B cell (primary cell): Measurements from ENCODE around the gene ADAMTS2. TPM values are rescaled to one million over a fixed set of nuclear protein-coding genes. Genes with fewer than 3 reads are reported as not detected.

Experiments
- ATAC-seq: fragments of 200-7000 bp; cut with Tn5 transposase; one replicate; pipeline ENCODE4 v1.10.0; 2021; ENCODE audit warnings: low read depth, mild to moderate bottlenecking, moderate number of reproducible peaks, moderate library complexity
- CTCF ChIA-PET: fragments of 350-600 bp; sonication (Branson Sonifier 250); formaldehyde crosslinking; loops from one replicate; lab custom pipeline; 2021; ENCODE audit warnings: antibody characterized with exemption, inconsistent platforms; lab: Charles Lee
- POLR2A ChIA-PET: fragments of 350-600 bp; sonication (Branson Sonifier 250); formaldehyde crosslinking; loops from one replicate; lab custom pipeline; 2021; ENCODE audit warnings: antibody characterized with exemption; lab: Charles Lee
- DNase-seq: peaks from one replicate; pipeline ENCODE4 v3.0.0; 2013
- H2AFZ ChIP-seq: 2 replicates; pipeline ENCODE4 v1.6.1; 2012; ENCODE audit warnings: mild to moderate bottlenecking, low read depth, low read length; ENCODE audit not compliant: insufficient read depth, poor library complexity, severe bottlenecking
- H3K27ac ChIP-seq, 2 donors: 1 replicate in 1 of 2; 2 replicates in 1 of 2; pipeline ENCODE4 v1.5.1; 2012 to 2013; ENCODE audit warnings: low read length in 2 of 2, mild to moderate bottlenecking in 2 of 2, moderate library complexity in 1 of 2
- H3K27me3 ChIP-seq, 4 experiments: fragments of 200-600 bp in 1 of 4; sonication (generic) in 1 of 4; replicated peaks in 1 of 4; 1 replicate in 2 of 4; 2 replicates in 2 of 4; pipeline versions ENCODE4 v1.6.1 to v1.7.0; 2013 to 2016; ENCODE audit warnings: low read length in 3 of 4, mild to moderate bottlenecking in 2 of 4, mixed read lengths in 1 of 4, moderate library complexity in 1 of 4; ENCODE audit not compliant: insufficient read depth in 4 of 4, control insufficient read depth in 3 of 4; ENCODE audit errors: control extremely low read depth in 1 of 4
- H3K36me3 ChIP-seq, 2 experiments: replicated peaks in 1 of 2; 1 replicate in 1 of 2; 2 replicates in 1 of 2; pipeline versions ENCODE4 v1.6.1 to v1.7.1; 2013; ENCODE audit warnings: low read length in 1 of 2; ENCODE audit not compliant: insufficient read depth in 2 of 2, control insufficient read depth in 1 of 2; ENCODE audit errors: control extremely low read depth in 1 of 2, extremely low read depth in 1 of 2
- H3K4me1 ChIP-seq, 2 donors: fragments of 200-600 bp in 1 of 2; sonication (generic) in 1 of 2; 1 replicate in 1 of 2; 2 replicates in 1 of 2; pipeline versions ENCODE4 v1.5.1 to v1.6.1; 2013 to 2017; ENCODE audit warnings: low read length in 2 of 2; ENCODE audit not compliant: control insufficient read depth in 2 of 2, insufficient read depth in 2 of 2
- H3K4me2 ChIP-seq: replicated peaks from 2 replicates; pipeline ENCODE3; 2012; ENCODE audit warnings: mild to moderate bottlenecking, low read depth, low read length; ENCODE audit not compliant: poor library complexity, severe bottlenecking
- H3K4me3 ChIP-seq, 5 experiments: fragments of 200-600 bp in 1 of 5; sonication (generic) in 1 of 5; 1 replicate in 3 of 5; 2 replicates in 2 of 5; pipeline versions ENCODE4 v1.5.1 to v1.7.0; 2011 to 2016; ENCODE audit warnings: low read length in 4 of 5, mild to moderate bottlenecking in 4 of 5, low read depth in 2 of 5, control low read depth in 1 of 5, moderate library complexity in 1 of 5; ENCODE audit not compliant: insufficient read depth in 1 of 5; ENCODE audit errors: control extremely low read depth in 1 of 5, extremely low read depth in 1 of 5
- H3K79me2 ChIP-seq: fragments of 200-600 bp; sonication (generic); one replicate; pipeline ENCODE4 v1.6.0; 2016; ENCODE audit warnings: low read length; ENCODE audit not compliant: control insufficient read depth, insufficient read depth
- H3K9ac ChIP-seq: fragments of 200-600 bp; sonication (generic); 2 replicates; pipeline ENCODE4 v1.6.1; 2017; ENCODE audit warnings: mild to moderate bottlenecking, low read length, moderate library complexity
- H3K9me3 ChIP-seq, 3 donors: one replicate each; pipeline versions ENCODE4 v1.6.1 to v1.7.1; 2013; ENCODE audit warnings: low read length in 2 of 3; ENCODE audit not compliant: control insufficient read depth in 2 of 3, insufficient read depth in 1 of 3; ENCODE audit errors: control extremely low read depth in 1 of 3
- H4K20me1 ChIP-seq: 2 replicates; pipeline ENCODE4 v1.6.0; 2012; ENCODE audit warnings: mild to moderate bottlenecking, low read length; ENCODE audit not compliant: insufficient read depth, control insufficient read depth, poor library complexity, severe bottlenecking
- H3K27ac Mint-ChIP-seq: one replicate; pipeline ENCODE4 v1.8.0; 2021; ENCODE audit warnings: mixed read lengths
- H3K27me3 Mint-ChIP-seq: one replicate; pipeline ENCODE4 v1.8.0; 2021; ENCODE audit warnings: mixed read lengths
- H3K4me1 Mint-ChIP-seq: one replicate; pipeline ENCODE4 v1.8.0; 2021; ENCODE audit warnings: mixed read lengths
- H3K4me3 Mint-ChIP-seq: one replicate; pipeline ENCODE4 v1.8.0; 2021; ENCODE audit warnings: mixed read lengths
- H3K9me3 Mint-ChIP-seq: one replicate; pipeline ENCODE4 v1.8.0; 2022; ENCODE audit warnings: mixed read lengths; ENCODE audit not compliant: insufficient read depth
- CTCF ChIP-seq: fragments of 200-600 bp; IDR thresholded peaks from one replicate; pipeline ENCODE4 v1.8.0; 2022; ENCODE audit warnings: antibody characterized with exemption, mild to moderate bottlenecking
- EZH2 ChIP-seq: IDR thresholded peaks from 2 replicates; pipeline ENCODE4 v1.6.1; 2012; ENCODE audit warnings: borderline replicate concordance, low read depth, mild to moderate bottlenecking, moderate library complexity, low read length; ENCODE audit not compliant: insufficient read depth, poor library complexity, severe bottlenecking
- WGBS: methylation state at CpG from one replicate; pipeline ENCODE4 v1.1.5; 2013; ENCODE audit warnings: missing lambda C conversion rate; ENCODE audit not compliant: insufficient coverage; 5-methylcytosine and 5-hydroxymethylcytosine counted together
- intact Hi-C: fragments of 100-400 bp; cut with micrococcal nuclease; formaldehyde crosslinking; loops from one replicate; pipeline ENCODE4 v1.10.0; 2022
- polyA plus RNA-seq: library from polyadenylated mRNA; depleted of rRNA; stranded (reverse); fragments of >200 nt; gene quantifications from 2 replicates; pipeline ENCODE4 v1.2.3, GENCODE V29; 2012
- total RNA-seq, 2 donors: library from RNA; stranded (reverse); fragments of 120-200 nt in 1 of 2; gene quantifications; 1 replicate in 1 of 2; 2 replicates in 1 of 2; pipeline versions ENCODE4 v1.2.3 to v1.2.4, GENCODE V29; 2013 to 2022

The ADAMTS2 gene
- total and polyA plus RNA-seq, 2 donors (not counting 1 experiment from before 2014, with no cell fraction given): not detected

- H3K4me2 ChIP-seq: no peak overlapping the region
- no peak overlapping the region for H3K9ac ChIP-seq
- no peak overlapping the region for H3K4me3 Mint-ChIP-seq
- no peaks in the 10 kb centered on the region for H3K27me3 Mint-ChIP-seq
- no peaks in the 10 kb centered on the region for H3K27me3 ChIP-seq
- H3K4me1 ChIP-seq: no peaks in the 10 kb centered on the region
- CTCF ChIA-PET: no interaction called here
- WGBS: 100% methylated on average over 1 of the region's 1 CpG
- no peak for TF ChIP-seq EZH2
- TF ChIP-seq CTCF: no peak
- intact Hi-C loops: no loop called here
- H3K36me3 ChIP-seq: no peaks in the 10 kb centered on the region
- H2AFZ ChIP-seq: no peak overlapping the region
- no peak overlapping the region for H3K27ac ChIP-seq
- no peaks in the 10 kb centered on the region for H3K79me2 ChIP-seq
- H4K20me1 ChIP-seq: no peaks in the 10 kb centered on the region
- H3K9me3 ChIP-seq: peaks cover 0 to 4% (median 0%) of the 10 kb centered on the region in 3 donors
- ATAC-seq (no peak), DNase-seq (no peak)
- H3K27ac Mint-ChIP-seq: no peak overlapping the region
- H3K4me1 Mint-ChIP-seq: no peaks in the 10 kb centered on the region
- H3K4me3 ChIP-seq: no peak overlapping the region
- POLR2A ChIA-PET: no interaction called here
- peaks cover 6% of the 10 kb centered on the region for H3K9me3 Mint-ChIP-seq
These were observed 63.6 kb downstream of the ADAMTS2 start for GRCh38 chr5:179281694-179282093.

GRCh38 chr5:179280095-179280490 lies 65.2 kb downstream of the ADAMTS2 start:
- no peaks in the 10 kb centered on the region for H3K36me3 ChIP-seq
- no peak overlapping the region for H3K4me2 ChIP-seq
- ATAC-seq (no peak), DNase-seq (no peak)
- ChIA-PET CTCF (no interaction called here), POLR2A (no interaction called here)
- H3K4me3 ChIP-seq: no peak overlapping the region
- Mint-ChIP-seq H3K4me3 (no peak overlapping the region), H3K27me3 (no peaks in the 10 kb centered on the region), H3K9me3 (peaks cover 6% of the 10 kb centered on the region), H3K4me1 (no peaks in the 10 kb centered on the region), H3K27ac (no peak overlapping the region)
- no peaks in the 10 kb centered on the region for H3K27me3 ChIP-seq
- H3K9me3 ChIP-seq: no peaks in the 10 kb centered on the region
- no peaks in the 10 kb centered on the region for H3K79me2 ChIP-seq
- no peak overlapping the region for H3K27ac ChIP-seq
- H4K20me1 ChIP-seq: no peaks in the 10 kb centered on the region
- intact Hi-C loops: no loop called here
- H3K4me1 ChIP-seq: no peaks in the 10 kb centered on the region
- no peak overlapping the region for H3K9ac ChIP-seq
- no peak overlapping the region for H2AFZ ChIP-seq
- TF ChIP-seq CTCF: no peak
- TF ChIP-seq EZH2: no peak
- WGBS: 97% methylated on average over 8 of the region's 8 CpGs
